HG02623 (cell line): Measurements from ENCODE around the gene MRTFB.
"Not testable (repeated sequence)": the region's sequence is repeated elsewhere in the genome, so short reads cannot be mapped to it uniquely, and the experiment has no call there.

Experiments
- ATAC-seq: cut with Tn5 transposase; IDR thresholded peaks from one replicate; pipeline ENCODE4 v1.9.1; 2021; ENCODE audit warnings: moderate library complexity; ENCODE audit not compliant: unreplicated experiment

The MRTFB gene, protein sequence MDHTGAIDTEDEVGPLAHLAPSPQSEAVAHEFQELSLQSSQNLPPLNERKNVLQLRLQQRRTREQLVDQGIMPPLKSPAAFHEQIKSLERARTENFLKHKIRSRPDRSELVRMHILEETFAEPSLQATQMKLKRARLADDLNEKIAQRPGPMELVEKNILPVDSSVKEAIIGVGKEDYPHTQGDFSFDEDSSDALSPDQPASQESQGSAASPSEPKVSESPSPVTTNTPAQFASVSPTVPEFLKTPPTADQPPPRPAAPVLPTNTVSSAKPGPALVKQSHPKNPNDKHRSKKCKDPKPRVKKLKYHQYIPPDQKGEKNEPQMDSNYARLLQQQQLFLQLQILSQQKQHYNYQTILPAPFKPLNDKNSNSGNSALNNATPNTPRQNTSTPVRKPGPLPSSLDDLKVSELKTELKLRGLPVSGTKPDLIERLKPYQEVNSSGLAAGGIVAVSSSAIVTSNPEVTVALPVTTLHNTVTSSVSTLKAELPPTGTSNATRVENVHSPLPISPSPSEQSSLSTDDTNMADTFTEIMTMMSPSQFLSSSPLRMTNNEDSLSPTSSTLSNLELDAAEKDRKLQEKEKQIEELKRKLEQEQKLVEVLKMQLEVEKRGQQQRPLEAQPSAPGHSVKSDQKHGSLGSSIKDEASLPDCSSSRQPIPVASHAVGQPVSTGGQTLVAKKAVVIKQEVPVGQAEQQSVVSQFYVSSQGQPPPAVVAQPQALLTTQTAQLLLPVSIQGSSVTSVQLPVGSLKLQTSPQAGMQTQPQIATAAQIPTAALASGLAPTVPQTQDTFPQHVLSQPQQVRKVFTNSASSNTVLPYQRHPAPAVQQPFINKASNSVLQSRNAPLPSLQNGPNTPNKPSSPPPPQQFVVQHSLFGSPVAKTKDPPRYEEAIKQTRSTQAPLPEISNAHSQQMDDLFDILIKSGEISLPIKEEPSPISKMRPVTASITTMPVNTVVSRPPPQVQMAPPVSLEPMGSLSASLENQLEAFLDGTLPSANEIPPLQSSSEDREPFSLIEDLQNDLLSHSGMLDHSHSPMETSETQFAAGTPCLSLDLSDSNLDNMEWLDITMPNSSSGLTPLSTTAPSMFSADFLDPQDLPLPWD

DNA sequence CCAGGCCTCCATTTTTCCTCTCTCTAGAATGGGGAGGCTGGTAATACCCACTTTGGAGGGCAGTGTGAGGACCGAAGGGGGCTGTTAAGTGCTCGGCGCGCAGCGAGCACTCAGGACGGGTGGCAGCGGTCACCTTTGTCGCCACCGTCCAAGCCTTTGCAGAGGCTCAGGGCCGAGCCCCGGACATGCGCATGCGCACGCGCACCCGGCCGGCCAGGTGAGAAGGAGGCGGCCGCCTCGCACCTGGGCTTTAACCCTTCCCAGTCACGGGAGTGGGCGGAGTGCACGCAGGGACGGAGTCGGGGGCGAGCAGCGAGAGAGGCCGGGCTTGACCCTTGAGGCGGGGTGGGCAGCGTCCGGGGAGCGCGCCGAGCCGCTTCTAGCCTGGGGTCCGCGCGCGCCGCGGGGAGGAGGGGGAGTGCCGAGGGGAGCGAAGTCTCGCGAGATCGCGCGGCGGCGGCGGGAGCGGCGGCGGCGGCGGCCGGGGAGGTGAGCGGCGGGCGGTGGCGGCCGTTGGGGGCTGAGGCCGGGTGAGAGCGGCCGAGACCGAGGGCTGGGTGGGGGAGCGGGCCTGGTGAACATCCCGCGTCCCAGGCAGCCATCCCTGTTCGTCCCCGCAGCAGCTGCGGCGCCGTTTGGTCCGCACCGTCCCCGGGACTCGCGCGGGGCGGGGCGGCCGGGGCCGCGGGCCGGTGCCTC is at the start of gene MRTFB:
TSS of gene MRTFB (plus strand) at position 443 of the 699 bp plus-strand sequence. CDS start 69,288 bp downstream, outside the sequence.
- ATAC-seq = peak; percentile 69

DNA sequence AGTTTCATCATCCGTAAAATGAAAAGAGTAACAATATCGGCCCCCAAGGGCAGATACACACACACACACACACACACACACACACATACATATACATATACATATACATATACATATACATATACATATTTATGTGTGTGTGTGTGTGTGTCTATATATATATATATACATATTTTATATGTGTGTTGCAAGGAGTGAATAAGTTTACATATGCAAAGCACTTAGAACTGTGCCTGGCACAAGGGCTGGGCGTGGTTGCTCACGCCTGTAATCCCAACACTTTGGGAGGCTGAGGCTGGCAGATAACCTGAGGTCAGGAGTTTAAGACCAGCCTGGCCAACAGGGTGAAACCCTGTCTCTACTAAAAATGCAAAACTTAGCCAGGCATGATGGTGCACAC is 47.6 kb upstream of the MRTFB start:
- ATAC-seq = not testable (repeated sequence)

DNA sequence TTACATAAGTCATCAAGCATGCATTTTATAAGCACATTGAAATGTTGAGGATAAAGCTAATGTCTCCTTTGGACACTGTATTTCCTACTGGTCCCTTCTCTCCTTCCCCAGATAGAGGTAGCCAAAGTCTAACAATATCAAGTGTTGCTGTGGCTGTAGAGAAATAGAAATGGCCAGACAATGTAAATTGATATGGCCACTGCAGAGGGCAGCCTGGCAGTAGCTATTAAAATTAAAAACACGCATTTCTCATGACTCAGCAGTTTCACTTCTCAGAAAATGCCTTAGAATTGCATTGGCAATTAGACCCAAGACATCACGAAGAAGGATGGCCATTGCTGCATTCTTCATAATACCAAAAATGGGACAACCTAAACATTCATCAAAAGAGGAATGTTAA is 46.8 kb upstream of the MRTFB start:
- ATAC-seq = no peak

DNA sequence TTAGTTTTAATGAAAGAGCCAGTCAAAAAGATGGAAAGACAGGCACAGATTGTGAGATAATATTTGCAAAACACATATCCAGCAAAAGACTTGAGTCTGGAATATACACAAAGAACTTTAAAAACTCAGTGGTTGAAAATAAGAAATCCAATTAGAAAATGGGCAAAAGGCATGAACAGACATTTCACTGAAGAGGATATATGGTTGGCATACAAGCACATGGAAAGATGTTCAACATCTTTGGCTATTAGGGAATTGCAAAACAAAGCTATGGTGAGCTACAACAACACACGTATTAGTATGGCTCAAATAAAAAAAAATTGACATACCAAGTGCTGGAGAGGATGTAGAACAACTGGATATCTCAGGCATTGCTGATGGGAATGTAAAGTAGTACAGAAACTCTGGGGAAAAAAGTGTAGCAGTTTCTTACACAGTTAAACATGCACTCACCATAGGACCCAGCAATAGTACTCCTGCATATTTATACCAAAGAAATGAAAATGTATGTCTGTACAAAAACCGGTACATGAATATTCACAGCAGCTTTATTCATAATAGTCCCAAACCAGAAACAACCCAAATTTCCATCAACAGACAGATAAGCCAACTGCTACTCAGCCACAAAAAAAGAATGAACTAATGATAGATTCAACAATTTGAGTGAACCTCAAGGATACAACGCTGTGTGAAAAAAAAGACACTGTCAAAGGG is 44.4 kb upstream of the MRTFB start:
- no peak for ATAC-seq

DNA sequence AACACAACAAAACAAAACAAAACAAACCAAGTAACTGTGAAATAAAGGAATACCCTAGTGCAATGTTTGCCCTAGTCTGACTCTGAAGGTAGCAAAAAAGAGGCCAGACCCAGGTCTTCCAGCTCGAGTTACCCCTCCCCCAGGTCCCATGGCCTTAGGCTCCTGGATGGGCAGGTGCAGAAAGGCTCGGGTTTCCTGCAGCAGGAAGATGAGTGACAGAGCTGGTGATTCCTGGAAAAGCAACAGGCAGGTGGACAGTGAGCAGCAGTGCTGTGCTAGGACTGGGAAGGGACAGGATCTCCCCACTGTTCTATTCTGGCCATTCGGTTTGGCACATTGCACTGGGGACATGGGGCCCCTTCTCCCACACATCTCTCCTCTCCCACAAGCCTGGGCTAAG is 42.9 kb upstream of the MRTFB start:
- ATAC-seq = no peak

DNA sequence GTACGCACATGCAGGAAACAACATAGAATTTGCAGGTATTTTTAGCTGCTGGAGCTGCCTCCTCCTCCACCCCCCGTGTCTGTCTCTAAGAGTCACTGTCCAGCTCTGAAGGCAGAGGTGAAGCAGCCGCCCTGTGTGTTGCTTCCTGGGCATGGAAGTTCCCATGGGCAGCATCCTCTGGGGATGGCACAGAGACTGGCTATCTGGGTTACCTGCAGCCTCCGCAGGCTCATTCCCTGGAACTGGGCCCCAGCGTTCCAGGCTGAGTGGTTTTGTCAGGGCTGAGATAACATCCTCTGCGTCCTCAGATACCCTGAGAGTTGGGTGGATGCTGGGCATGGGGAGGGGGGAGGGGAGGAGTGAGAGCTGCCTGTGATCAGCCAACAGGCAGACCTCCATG is 41.5 kb upstream of the MRTFB start:
- no peak for ATAC-seq

DNA sequence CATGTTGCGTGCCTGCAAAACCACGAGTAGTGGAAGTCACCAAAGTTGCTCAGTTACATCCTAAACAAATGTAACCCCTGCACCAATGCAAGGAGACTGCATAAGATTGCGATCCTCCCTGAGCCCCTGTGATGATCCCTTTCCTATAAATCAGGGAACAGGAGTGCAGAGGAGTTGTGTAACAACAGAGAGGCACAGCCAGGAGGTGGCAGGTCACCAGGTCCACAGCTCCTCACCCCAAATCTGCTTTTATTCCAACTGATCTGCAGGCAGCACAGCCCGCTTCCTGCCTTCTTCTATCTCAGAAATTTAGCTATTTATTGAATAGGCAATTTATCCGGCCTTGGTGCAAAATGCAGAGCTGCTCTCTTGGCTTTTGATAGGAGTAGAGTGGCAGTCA is 36.0 kb upstream of the MRTFB start:
- no peak for ATAC-seq

DNA sequence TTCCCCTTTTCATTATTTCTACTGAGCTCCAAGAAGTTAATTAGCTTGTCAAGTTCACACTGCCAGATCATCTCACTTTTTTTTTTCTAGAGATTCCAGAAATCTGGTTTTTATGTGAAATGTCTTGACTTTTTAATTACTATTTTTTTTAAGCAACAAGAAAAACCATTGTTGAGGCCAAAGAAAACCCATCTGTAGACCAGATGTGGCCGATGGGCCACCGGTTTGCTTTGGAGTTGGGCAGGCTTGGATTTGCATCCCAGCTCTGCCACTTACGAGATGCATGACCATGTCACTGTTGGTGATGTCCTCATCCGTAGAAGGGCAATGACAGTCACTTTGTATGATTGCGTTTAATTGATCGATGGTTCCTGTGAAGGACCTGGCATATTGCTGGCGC is 34.2 kb upstream of the MRTFB start:
- ATAC-seq = no peak

DNA sequence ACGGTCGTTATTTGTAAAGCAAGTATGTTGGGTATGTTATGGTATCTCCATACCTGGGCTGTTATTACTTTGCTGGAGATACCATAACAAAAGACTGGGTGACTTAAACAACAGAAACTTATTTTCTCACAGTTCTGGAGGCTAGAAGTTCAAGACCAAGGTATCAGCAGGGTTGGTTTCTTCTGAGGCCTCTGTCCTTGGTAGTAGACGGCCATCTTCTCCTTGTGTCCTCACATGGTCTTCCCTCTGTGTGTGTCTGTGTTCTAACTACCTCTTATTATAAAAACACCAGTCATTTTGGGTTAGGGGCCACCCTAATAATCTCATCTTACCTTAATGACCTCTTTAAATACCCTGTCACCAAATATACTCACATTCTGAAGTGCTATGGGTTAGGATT is 33.2 kb upstream of the MRTFB start:
- ATAC-seq = no peak

DNA sequence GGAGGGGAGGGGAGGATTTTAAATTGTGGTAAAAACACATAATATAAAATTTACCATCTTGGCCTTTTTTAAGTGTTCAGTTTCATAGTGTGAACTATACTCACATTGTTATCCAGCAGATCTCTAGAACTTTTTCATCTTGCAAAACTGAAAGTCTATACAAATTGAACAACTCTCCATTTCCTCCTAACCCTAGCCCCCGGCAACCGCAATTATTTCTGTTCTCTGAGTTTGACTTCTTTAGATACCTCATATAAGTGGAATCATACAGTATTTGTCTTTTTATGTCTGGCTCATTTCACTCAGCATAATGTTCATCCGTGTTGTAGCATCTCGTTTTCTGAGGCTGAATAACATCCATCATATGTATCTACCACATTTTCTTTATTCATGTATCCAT is 30.0 kb upstream of the MRTFB start:
- ATAC-seq = no peak

DNA sequence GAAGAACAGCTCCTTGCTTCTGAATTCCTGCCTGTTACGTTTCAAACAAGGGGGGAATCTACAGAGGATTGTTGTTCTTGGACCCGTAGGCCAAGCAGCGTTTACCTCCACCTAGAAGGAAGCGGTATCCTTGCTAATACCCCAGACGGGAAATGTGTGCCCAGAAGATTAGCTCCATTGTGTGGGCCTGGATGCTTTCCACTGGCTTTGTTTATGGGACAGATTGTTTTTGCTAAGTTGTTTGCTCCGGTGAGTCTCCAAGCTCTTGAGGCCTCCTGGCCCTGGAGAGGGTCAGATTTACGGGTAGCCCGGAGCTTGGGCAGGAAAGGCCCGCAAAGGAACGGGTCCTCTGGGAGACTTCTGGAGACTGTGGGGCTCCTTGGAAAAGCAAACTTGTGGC is 28.4 kb upstream of the MRTFB start:
- no peak for ATAC-seq

DNA sequence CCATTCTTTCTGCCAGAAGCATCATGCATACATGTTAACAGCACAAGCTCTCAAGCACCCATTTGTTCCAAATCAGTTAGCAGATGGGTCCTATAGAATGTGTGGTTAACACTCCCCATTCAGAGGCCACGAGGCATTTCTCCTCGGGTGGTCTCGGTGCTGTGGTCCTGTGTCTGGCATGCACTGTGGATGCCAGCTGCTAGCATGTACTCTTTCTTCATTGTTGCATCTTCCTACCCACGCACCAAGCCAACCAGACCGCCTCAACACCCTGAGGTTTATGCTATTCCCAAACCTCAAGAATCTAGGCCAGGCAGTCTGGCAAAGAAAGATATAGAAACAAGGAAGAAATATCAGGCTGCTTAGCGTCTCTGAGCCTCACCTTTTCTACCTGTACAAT is 27.8 kb upstream of the MRTFB start:
- ATAC-seq = no peak

DNA sequence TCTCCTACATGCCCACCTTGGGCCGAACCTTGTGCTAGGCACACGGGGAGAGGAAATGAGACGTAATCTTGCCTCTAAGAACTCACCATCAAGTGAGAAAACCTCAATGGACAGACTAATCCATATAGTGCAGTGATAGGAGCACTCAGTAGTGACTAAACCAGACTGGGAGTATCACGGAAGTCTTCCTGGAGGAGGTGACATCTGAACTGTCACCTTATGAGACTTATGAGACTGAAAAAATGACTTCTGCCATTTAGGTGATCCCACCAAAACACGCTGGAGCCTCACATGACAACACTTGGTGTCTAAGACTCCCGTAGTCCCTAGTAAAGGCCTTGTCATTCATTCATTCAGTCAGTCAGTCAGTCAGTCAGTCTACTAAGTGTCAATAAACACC is 27.3 kb upstream of the MRTFB start:
- no peak for ATAC-seq

DNA sequence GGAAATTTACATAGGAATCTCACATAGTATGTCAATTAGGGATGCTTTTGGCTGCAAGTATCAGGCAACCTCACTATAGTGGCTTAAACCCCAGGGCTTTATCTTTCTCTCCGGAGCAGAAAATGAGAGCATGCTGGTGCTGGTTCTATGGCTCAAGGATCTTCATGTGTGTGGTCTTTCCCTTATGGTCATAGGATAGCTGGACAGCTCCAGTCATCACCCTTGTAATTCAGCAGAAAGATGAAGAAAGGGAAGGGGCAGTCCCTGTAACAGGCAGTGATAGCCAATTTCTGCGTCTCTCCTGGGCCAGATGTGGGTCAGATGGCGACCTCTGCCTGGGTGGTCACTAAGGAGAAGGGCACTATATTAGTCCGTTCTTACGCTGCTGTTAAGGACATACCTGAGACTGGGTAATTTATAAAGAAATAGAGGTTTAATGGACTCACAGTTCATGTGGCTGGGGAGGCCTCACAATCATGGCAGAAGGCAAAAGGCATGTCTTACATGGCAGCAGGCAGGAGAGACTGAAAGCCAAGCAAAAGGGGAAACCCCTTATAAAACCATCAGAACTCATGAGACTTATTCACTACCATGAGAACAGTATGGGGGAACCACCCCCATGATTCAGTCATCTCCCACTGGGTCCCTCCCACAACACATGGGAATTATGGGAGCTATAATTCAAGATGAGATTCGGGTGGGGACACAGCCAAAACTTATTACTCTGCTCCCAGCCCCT is 23.8 kb upstream of the MRTFB start:
- ATAC-seq = not testable (repeated sequence)

DNA sequence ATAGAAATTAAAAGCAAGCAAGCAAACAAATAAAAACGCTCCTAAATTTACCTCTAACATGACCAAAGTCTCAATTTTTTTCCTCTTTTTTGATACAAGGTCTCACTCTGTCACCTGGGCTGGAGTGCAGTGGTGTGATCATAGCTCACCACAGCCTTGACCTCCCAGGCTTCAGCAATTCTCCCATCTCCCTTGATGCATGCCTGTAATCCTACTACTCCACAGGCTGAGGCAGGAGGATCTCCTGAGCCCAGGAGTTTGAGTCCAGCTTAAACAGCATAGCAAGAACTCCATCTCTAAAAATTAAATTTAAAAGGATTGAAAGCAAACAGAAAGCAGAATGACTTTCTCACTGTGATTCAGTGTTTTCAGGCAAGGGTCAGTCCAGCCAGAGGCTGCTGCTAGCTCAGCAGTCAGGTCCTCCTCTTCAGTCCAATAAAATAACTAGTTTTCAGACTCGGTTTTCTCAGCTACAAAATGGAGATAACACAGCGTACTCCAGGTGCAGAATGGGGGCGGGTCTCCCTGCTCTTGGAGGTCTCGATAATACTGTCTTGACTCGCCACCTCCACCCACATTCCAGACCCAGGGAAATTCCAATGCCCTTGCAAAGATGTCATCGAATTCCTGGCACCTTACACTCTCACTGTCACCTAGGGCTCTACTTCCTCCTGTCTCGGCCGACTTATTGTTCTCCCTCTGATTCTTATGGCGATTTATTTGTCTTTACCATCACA is 20.7 kb upstream of the MRTFB start:
- ATAC-seq = no peak

DNA sequence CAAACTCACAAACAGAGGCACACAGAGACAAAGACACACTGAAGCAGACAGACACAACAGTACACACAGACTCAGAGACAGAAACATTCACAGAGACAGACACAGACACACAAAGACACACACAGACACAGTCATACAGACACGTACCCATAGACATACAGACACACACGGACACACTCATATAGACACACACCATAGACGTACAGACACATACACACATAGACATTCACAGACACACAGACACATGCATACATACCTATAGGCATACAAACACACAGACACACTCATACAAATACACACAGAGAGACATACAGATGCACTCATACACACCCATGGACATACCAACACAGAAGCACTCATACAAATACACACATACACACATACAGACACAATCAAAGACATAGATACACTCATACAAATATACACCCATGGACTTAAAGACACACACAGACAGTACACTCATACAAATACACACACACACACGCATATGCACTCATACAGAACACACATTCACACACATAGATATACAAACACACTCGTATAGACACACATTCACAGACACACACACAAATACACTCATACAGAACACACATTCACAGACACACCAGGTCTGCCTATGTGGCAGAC is 19.9 kb upstream of the MRTFB start:
- ATAC-seq = no peak

DNA sequence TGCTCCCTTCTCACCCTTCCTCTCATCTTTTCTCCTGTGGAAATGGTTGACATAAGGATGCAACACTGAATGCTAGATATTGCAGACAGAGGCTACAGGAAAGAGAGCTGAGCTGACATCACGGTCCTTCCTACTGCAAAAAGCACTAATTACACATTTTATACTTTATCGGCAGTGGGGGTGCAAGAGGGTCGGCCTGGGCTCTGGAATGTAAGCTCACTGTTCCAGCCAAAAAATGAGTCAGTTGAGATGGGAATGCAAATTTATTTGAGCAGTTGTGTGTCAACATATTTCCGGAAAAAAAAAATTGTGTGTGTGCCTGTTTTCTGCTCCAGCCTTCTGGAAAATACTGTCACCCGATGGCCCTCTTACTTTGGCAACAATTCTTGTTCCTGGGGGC is 14.1 kb upstream of the MRTFB start:
- no peak for ATAC-seq

DNA sequence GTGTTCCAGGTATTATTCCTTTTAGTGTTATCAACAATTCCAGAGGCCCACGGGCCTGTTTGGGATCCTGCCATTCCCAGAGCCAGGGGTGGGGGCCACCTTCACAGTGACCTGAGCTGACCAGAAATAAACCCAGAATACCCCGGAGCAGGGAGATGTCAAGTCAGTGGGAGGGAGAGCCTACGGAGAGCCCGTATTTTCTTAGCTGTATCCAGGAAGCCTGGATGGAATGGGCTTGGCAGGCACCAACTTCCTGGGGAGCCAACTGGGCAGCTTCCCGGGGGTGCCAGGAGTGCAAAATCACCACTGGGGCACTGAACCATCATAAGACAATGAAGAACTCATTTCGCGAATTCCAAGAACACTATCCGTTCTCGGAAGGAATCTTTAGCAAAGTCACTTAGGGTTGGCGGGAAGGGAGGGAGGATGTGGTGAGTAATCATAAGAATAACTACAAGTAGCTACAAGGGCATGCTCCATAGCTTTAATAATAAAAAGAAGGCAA is 13.2 kb upstream of the MRTFB start:
- no peak for ATAC-seq
